ENCODE data around the gene NXPH3.

Gene NXPH3

DNA sequence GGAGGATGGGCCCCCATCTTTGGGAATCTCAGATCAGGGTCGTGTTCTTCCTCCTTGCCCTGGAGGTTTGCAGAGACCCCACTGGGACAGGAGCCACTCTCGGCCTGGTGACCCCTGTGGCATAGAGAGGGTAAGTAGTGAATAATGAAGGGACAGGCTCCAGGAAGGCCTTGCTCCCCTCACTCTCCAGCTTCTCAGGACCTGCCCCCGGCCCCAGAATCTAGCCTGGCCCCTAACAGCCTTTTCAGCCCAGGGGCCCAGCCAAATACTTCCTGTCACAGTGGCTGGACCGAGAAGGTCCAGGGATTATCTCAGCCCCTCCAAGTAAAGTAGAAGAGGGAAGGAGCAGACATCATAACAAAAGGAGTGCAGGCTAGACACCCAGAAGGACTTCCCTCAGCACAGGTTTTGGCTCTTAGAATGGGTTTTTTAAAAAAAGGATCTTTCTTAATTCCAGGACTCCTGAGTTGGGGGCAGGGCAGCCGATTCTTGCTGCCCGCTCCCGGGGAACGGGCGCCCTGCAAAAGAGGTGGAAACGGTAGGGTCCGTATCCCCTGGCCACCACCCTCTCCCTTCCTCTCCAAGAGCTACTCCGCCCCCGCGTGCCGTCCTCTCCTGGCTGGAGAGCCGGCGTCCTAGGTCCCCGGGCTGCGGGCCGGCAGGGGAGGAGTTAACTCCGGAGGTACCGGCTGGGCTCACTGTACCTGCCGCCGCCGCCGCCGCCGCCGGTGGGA is 559 bp upstream of the NXPH3 start:
- no peak for ATAC-seq
- TF ChIP-seq SNAI2 (CRISPR knock-in tag; IDR thresholded peaks at IDR 0.05) (no peak), BACH2 (CRISPR knock-in tag; IDR thresholded peaks at IDR 0.05; ENCODE audit: borderline replicate concordance) (no peak), ZNF8 (CRISPR knock-in tag; IDR thresholded peaks at IDR 0.05) (no peak), ZFP30 (CRISPR knock-in tag; IDR thresholded peaks at IDR 0.05) (no peak), ZFP3 (CRISPR knock-in tag; IDR thresholded peaks at IDR 0.05) (no peak), CSDC2 (CRISPR knock-in tag; IDR thresholded peaks at IDR 0.05) (no peak), OSR1 (CRISPR knock-in tag; IDR thresholded peaks at IDR 0.05) (no peak), GLIS3 (CRISPR knock-in tag; IDR thresholded peaks at IDR 0.05) (no peak), TCF4 (CRISPR knock-in tag; IDR thresholded peaks at IDR 0.05; ENCODE audit: borderline replicate concordance) (no peak), ZNF70 (CRISPR knock-in tag; IDR thresholded peaks at IDR 0.05) (no peak), ESRRG (CRISPR knock-in tag; IDR thresholded peaks at IDR 0.05) (no peak), PPARA (CRISPR knock-in tag; IDR thresholded peaks at IDR 0.05; ENCODE audit: borderline replicate concordance) (no peak), RARB (CRISPR knock-in tag; IDR thresholded peaks at IDR 0.05) (no peak), ZNF565 (CRISPR knock-in tag; conservative IDR thresholded peaks at IDR 0.05; ENCODE audit: low read depth) (no peak), ZC3H10 (CRISPR knock-in tag; IDR thresholded peaks at IDR 0.05) (no peak), TOX (CRISPR knock-in tag; IDR thresholded peaks at IDR 0.05; ENCODE audit: borderline replicate concordance) (no peak)
- TF ChIP-seq, protein P1, sequence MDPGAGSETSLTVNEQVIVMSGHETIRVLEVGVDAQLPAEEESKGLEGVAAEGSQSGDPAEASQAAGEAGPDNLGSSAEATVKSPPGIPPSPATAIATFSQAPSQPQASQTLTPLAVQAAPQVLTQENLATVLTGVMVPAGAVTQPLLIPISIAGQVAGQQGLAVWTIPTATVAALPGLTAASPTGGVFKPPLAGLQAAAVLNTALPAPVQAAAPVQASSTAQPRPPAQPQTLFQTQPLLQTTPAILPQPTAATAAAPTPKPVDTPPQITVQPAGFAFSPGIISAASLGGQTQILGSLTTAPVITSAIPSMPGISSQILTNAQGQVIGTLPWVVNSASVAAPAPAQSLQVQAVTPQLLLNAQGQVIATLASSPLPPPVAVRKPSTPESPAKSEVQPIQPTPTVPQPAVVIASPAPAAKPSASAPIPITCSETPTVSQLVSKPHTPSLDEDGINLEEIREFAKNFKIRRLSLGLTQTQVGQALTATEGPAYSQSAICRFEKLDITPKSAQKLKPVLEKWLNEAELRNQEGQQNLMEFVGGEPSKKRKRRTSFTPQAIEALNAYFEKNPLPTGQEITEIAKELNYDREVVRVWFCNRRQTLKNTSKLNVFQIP (CRISPR knock-in tag; IDR thresholded peaks at IDR 0.05; ENCODE audit: borderline replicate concordance, low read depth): no peak
- TF ChIP-seq, protein P2, sequence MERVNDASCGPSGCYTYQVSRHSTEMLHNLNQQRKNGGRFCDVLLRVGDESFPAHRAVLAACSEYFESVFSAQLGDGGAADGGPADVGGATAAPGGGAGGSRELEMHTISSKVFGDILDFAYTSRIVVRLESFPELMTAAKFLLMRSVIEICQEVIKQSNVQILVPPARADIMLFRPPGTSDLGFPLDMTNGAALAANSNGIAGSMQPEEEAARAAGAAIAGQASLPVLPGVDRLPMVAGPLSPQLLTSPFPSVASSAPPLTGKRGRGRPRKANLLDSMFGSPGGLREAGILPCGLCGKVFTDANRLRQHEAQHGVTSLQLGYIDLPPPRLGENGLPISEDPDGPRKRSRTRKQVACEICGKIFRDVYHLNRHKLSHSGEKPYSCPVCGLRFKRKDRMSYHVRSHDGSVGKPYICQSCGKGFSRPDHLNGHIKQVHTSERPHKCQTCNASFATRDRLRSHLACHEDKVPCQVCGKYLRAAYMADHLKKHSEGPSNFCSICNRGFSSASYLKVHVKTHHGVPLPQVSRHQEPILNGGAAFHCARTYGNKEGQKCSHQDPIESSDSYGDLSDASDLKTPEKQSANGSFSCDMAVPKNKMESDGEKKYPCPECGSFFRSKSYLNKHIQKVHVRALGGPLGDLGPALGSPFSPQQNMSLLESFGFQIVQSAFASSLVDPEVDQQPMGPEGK (CRISPR knock-in tag; IDR thresholded peaks at IDR 0.05; ENCODE audit: borderline replicate concordance): no peak
- TF ChIP-seq, protein P3, sequence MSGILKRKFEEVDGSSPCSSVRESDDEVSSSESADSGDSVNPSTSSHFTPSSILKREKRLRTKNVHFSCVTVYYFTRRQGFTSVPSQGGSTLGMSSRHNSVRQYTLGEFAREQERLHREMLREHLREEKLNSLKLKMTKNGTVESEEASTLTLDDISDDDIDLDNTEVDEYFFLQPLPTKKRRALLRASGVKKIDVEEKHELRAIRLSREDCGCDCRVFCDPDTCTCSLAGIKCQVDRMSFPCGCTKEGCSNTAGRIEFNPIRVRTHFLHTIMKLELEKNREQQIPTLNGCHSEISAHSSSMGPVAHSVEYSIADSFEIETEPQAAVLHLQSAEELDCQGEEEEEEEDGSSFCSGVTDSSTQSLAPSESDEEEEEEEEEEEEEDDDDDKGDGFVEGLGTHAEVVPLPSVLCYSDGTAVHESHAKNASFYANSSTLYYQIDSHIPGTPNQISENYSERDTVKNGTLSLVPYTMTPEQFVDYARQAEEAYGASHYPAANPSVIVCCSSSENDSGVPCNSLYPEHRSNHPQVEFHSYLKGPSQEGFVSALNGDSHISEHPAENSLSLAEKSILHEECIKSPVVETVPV (CRISPR knock-in tag; IDR thresholded peaks at IDR 0.05): no peak

DNA sequence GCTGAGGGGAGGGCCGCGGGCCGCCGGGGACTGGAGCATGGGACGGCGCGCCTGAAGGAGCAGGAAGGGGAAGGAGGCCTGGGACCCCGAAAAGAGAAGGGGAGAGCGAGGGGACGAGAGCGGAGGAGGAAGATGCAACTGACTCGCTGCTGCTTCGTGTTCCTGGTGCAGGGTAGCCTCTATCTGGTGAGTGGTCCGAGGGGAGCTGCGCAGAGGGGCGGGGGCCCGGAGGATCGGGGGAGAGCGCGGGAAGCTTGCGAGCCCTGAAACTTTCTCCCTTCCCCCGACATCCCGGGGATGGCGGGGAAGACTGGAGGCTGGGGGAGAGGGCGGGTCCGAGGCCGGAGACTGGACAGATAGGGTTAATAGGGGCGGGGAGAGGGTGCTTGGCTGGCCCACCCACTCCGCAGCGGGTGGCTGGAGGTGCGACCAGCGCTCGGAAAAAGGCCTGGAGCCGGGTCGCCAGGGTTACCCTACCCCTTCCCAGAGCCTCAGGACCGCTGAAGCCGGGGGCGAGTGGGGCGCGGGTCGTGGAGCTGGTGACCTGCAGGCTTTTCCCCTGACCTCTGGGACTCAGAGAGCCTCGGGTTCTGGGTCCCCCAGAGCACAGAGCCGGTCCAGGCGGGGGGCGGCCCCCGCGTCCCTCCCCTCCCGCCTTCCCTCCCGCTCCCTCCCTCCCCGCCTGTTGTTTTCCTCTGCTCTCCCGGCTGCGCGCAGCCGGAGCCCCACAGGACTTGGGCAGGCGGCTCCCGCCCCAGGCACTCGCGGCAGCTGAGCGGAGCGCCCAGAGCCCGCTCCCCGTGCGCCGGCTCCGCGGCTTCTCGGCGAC is 631 bp downstream of the NXPH3 start:
- ATAC-seq: peak; percentile 79
- TF ChIP-seq, protein P4, sequence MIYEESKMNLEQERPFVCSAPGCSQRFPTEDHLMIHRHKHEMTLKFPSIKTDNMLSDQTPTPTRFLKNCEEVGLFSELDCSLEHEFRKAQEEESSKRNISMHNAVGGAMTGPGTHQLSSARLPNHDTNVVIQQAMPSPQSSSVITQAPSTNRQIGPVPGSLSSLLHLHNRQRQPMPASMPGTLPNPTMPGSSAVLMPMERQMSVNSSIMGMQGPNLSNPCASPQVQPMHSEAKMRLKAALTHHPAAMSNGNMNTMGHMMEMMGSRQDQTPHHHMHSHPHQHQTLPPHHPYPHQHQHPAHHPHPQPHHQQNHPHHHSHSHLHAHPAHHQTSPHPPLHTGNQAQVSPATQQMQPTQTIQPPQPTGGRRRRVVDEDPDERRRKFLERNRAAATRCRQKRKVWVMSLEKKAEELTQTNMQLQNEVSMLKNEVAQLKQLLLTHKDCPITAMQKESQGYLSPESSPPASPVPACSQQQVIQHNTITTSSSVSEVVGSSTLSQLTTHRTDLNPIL (CRISPR knock-in tag; IDR thresholded peaks at IDR 0.05; ENCODE audit: low read depth): no peak
- TF ChIP-seq ISL1 (CRISPR knock-in tag; IDR thresholded peaks at IDR 0.05) (no peak), ARNTL (CRISPR knock-in tag; IDR thresholded peaks at IDR 0.05; ENCODE audit: borderline replicate concordance, low read depth) (no peak), ZFP30 (CRISPR knock-in tag; IDR thresholded peaks at IDR 0.05) (no peak), ZFP3 (CRISPR knock-in tag; IDR thresholded peaks at IDR 0.05) (no peak), PPARA (CRISPR knock-in tag; IDR thresholded peaks at IDR 0.05; ENCODE audit: borderline replicate concordance) (no peak), ZC3H10 (CRISPR knock-in tag; IDR thresholded peaks at IDR 0.05) (no peak), RARB (CRISPR knock-in tag; IDR thresholded peaks at IDR 0.05) (no peak)
- TF ChIP-seq, protein P3 (CRISPR knock-in tag; IDR thresholded peaks at IDR 0.05): no peak
